ENCODE results near the gene MGST3. TPM values are rescaled to one million over a fixed set of nuclear protein-coding genes. Genes with fewer than 3 reads are reported as not detected.

The MGST3 gene
- total and polyA plus RNA-seq, 9 donors, result 137 to 238 (median 159) TPM

GRCh38 chr1:165659581-165659895, 28.5 kb downstream of the MGST3 start:
- DNase-seq, result no peak
- intact Hi-C loops (cut with DNase I), result no loop called here
- WGBS, 3 donors, result 41 to 60% (median 55%) methylated on average over 3 of the region's 3 CpGs
- Histone ChIP-seq H3K4me1 (ENCODE audit: insufficient read depth) (no peaks in the 10 kb centered on the region), H3K36me3 (no peaks in the 10 kb centered on the region), H3K9me3 (no peaks in the 10 kb centered on the region), H3K27ac (no peak overlapping the region), H3K27me3 (no peaks in the 10 kb centered on the region), H3K4me3 (no peak overlapping the region)
- no peak for TF ChIP-seq CTCF (IDR thresholded peaks at IDR 0.05)
- no peak for TF ChIP-seq EP300 (IDR thresholded peaks at IDR 0.05)
- TF ChIP-seq POLR2A (IDR thresholded peaks at IDR 0.05), result no peak

GRCh38 chr1:165661703-165662102, 30.7 kb downstream of the MGST3 start:
- WGBS, 3 donors, result 36 to 50% (median 43%) methylated on average over 2 of the region's 2 CpGs

GRCh38 chr1:165662186-165662585, 31.2 kb downstream of the MGST3 start:
- WGBS, 3 donors, result 35 to 58% (median 52%) methylated on average over 3 of the region's 3 CpGs

More at GRCh38 chr1:165661703-165662102, 30.7 kb downstream of the MGST3 start:
- H3K27me3 ChIP-seq, result no peaks in the 10 kb centered on the region
- no peak overlapping the region for H3K4me3 ChIP-seq
- no peaks in the 10 kb centered on the region for H3K4me1 ChIP-seq (ENCODE audit: insufficient read depth)
- TF ChIP-seq CTCF (IDR thresholded peaks at IDR 0.05) (no peak), EP300 (IDR thresholded peaks at IDR 0.05) (no peak), POLR2A (IDR thresholded peaks at IDR 0.05) (no peak)
- intact Hi-C loops (cut with DNase I), result no loop called here
- no peaks in the 10 kb centered on the region for H3K9me3 ChIP-seq
- no peaks in the 10 kb centered on the region for H3K36me3 ChIP-seq
- no peak for DNase-seq
- no peak overlapping the region for H3K27ac ChIP-seq

GRCh38 chr1:165666152-165666825, 35.3 kb downstream of the MGST3 start:
- TF ChIP-seq CTCF (IDR thresholded peaks at IDR 0.05) (no peak), POLR2A (IDR thresholded peaks at IDR 0.05) (no peak), EP300 (IDR thresholded peaks at IDR 0.05) (no peak)
- DNase-seq, result no peak
- H3K9me3 ChIP-seq, result no peaks in the 10 kb centered on the region
- H3K27me3 ChIP-seq, result no peaks in the 10 kb centered on the region
- H3K4me1 ChIP-seq (ENCODE audit: insufficient read depth), result no peaks in the 10 kb centered on the region
- WGBS, 3 donors, result 75 to 96% (median 84%) methylated on average over 5 of the region's 5 CpGs
- no peaks in the 10 kb centered on the region for H3K36me3 ChIP-seq
- no peak overlapping the region for H3K4me3 ChIP-seq
- intact Hi-C loops (cut with DNase I), result no loop called here
- H3K27ac ChIP-seq, result no peak overlapping the region

More at GRCh38 chr1:165662186-165662585, 31.2 kb downstream of the MGST3 start:
- Histone ChIP-seq H3K4me1 (ENCODE audit: insufficient read depth) (no peaks in the 10 kb centered on the region), H3K9me3 (no peaks in the 10 kb centered on the region), H3K36me3 (no peaks in the 10 kb centered on the region), H3K4me3 (no peak overlapping the region), H3K27ac (no peak overlapping the region), H3K27me3 (no peaks in the 10 kb centered on the region)
- DNase-seq, result no peak
- TF ChIP-seq POLR2A (IDR thresholded peaks at IDR 0.05) (no peak), EP300 (IDR thresholded peaks at IDR 0.05) (no peak), CTCF (IDR thresholded peaks at IDR 0.05) (no peak)
- intact Hi-C loops (cut with DNase I), result no loop called here

All from ovary (tissue), 9 donors.